HG02571 (cell line): Measurements from ENCODE around the gene DCTN1.
A peak's percentile ranks its signal among the peaks of the same experiment; 100 is the strongest.

ENCODE experiments used
- ATAC-seq: cut with Tn5 transposase; IDR thresholded peaks from one replicate; pipeline ENCODE4 v1.9.1; 2021; ENCODE audit warnings: mild to moderate bottlenecking, moderate library complexity; ENCODE audit not compliant: unreplicated experiment

DCTN1 gene

DNA sequence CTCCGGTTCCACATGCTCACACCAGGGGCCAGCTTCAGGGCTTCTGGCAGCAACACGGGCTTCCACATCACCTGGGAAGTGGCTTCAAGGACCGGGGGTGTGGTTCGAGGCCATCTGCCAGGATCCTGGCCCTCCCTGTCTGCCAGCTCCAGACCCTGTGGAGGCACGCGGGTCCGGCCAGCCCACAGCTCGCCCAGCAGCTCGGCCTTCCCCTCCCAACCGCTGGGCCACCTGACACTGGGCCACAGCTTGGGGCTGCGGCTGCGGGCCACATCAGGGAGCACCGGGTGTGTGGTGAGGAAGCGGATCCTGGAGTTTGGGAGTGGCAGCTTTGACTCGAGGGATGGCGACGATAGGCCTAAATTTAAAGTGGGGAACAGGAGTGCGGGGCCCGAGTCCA lies 34.3 kb upstream of the DCTN1 start:
- no peak for ATAC-seq

DNA sequence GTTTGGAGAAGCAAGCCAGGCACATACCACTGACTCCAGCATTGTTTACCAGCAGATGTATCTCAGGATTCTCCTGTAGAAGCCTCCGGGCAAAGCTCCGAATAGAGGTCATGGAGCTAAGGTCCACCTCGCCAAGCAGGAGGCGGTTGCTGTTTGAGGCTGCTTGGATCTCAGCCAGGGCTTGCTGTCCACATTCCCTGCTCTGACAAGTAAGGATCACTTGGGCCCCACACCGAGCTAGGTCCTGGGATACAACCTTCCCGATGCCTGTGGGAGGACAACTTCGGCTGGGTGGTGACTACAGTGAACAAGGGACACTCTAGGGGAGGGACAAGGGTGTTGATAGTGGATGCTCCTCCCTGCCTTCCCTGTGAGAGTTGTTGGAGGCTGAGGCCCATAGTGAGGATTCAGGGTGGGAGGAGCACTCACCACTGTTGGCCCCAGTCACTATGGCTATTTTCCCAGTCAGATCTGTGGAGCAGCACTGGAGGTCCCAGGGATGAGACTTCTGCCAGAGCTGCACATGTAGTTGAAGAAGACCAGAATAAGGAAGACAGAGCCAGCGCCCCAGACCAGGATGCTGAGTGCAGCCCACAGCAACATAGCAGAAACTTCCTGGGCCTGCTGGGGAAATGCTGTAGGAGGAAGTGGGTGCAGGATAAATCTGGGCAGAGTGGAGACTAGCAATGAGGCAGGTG lies 33.0 kb upstream of the DCTN1 start:
- ATAC-seq = no peak

DNA sequence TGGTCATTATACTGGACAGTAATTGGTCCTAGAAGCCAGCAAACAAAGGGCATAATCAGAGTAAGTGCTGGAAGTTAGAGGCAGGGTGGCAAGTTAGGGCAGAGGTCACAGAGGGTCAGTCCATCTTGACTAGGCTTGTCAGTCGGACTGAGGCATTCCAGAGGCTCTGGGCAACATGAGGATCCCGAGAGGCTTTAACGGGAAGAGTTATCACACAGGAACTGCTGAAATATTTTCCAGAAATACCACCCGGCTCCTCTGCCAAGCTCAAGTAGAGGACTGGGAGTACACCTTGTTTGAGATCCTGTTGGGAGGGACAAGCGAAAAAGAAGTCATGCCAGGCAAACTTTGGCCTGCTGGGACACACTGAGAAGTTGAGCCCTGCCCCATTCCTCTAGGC lies 27.6 kb upstream of the DCTN1 start:
- ATAC-seq = no peak

DNA sequence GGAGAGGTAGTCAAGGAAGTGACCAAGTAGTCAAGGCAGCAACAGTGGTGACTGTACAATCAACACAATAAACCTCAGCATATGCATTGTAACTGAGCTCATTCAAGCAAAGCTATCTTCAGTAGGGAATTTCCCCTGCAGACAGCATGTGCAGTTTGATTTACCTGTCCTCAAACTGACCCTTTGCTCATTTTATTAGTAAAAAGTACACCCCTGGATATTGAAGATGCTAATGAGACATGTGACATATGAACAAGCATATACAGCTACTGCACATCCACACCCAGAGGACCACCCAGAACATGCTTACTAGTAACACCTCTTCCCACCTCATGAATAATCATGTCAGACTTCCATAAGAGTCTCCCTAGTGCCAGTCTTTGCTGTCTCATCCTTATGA lies 25.9 kb upstream of the DCTN1 start:
- ATAC-seq = no peak

DNA sequence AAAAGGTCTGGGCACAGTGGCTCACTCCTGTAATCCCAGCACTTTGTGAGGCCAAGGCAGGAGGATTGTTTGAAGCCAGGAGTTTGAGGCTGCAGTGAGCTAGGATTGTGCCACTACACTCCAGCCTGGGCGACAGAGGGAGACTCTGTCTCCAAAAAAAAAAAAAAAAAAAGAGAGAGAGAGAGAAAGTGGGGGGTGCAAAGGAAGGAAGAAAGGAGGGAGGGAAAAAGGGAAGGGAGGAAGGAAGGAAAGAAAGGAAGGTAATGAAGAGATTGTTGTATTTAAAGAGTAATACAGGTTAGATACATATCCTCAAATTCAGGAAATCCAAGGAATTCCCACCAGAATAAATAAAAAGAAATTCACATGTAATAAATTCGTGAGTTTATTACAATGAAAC lies 21.8 kb upstream of the DCTN1 start:
- ATAC-seq = no peak

DNA sequence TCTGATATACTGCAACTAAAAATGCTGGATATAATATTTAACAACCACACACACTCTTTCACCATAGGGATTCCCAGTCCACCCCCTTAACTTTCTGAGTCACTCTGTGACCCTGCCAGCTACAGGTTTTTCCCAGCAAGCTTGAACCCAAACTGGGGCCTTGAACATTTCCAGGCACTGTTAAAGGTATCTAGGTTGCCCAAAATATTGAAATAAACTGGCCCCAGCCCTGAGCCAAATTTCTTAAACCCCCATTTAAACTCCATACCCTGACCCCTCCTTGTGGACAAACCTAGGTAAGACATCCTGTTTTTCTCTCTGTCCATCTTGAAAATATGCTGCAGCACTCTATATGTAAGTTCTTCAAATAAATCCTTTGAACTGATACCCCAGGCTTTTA lies 19.7 kb upstream of the DCTN1 start:
- no peak for ATAC-seq

DNA sequence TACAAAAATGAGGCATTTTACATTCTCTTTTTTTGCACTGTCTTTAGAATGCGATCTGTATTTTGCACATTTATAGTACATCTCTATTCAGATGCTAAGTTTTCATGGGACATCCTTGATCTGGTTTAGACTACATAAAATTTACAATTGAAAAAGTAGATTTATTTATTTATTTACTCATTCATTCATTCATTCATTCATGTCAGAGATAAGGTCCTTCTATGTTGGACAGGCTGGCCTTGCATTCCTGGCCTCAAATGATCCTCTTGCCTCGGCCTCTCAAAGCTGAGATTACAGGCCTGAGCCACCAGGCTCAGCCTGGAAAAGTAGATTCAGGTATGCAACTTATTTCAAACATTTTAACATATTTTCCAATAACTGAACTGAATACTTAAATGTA lies 16.0 kb upstream of the DCTN1 start:
- ATAC-seq = no peak

DNA sequence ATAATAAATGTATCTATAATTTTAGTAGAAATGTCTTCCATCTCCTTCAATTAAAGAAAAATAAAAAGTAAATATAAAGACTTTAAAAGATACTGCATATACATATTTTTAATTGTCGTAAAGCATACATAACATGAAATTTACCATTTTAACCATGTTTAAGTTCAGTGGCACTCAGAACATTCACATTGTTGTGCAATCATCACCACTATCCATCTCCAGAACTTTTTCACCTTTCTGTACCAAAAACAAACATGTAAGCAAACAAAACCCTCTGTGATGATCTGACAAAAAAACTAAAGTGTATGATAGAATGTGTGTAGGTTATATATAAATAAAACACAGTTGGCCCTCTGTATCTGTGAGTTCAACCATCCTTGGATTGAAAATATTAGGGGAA lies 13.4 kb upstream of the DCTN1 start:
- no peak for ATAC-seq

DNA sequence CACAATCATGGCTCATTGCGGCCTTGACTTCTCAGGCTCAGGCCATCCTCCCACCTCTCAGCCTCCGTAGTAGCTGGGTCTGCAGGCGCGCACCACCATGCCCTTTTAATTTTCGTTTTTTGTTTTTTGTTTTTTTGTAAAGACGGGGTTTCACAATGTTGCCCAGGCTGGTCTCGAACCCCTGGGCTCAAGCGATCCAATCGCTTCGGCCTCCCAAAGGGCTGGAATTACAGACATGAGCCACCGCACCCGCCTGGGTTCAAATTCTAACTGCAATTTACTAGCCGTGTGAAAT lies 12.3 kb upstream of the DCTN1 start:
- ATAC-seq = no peak

DNA sequence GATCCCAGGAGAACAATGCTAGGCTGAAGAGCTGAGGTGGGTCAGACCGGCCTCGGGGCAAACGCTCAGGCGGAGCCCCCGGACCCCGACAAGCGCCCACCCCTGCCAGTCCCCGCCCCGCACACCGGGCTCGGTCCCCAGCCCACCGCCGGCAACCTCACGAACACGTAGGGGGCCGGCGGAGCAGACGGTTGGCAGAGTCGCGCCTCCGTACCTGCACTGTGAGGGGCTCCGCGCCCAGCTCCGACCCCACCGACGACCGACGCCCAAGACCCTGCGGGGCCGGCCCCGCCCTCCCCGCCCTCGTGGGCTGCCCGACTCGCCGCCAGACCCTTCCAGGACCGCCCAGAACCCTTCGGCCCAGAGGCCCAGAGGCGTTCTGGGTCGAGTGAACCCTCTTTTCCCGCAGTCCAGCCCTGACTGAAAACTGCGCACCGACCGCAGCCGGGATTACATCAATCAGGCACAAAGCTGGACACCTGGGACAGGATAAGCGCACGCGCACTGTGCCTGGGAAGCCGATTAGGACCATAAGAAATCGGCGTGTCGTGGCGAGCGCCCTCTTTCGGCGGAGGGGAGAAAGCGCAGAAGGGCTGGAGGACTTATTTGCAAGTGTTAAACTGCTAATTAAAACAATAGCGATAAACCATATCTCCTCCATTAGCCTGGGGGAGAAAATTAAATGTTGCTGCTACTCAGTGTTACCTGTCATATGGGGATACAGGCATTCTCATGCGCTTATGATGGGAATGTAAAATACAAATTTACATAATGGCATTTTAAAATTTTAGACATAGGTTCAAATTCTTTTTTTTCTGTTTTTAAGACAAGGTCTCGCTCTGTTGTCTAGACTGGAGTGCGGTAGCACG lies 11.7 kb upstream of the DCTN1 start:
- ATAC-seq = peak; percentile 56

DNA sequence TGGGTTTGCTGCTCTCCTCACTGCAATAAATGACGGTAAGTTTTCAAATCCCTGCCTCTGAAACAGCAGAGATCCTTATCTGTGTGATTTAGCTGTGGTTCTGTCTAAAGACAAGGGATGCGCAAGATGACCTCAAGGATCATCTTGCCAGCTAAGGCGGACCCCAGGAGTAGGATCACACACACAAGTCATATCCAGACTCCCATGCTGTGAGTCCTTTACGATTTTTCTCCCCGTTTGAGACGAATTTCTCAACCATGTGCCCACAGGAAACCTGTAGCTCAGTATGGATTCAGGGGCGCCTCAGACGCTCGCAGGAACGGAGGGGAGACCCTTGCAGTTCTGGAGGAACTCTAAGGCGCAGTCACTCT lies 11.1 kb upstream of the DCTN1 start:
- peak; percentile 16 for ATAC-seq

DNA sequence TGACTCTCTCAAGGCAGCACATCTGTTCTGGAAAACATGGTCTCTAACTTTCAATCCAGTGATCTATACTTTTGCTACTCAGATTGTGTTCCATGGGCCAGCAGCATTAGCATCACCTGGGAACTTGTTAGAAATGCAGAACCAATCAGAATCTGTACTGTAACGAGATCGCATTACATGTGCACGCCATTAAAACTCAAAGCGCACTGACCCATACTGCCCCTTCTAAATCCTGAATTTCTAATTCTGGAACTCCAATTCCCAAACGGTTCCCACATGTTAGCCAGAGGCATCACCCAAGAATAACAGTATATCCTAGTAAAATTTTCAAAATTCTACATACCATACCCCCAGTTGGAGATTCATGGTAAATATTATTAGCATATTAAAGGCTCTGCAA lies 10.5 kb upstream of the DCTN1 start:
- ATAC-seq = no peak

DNA sequence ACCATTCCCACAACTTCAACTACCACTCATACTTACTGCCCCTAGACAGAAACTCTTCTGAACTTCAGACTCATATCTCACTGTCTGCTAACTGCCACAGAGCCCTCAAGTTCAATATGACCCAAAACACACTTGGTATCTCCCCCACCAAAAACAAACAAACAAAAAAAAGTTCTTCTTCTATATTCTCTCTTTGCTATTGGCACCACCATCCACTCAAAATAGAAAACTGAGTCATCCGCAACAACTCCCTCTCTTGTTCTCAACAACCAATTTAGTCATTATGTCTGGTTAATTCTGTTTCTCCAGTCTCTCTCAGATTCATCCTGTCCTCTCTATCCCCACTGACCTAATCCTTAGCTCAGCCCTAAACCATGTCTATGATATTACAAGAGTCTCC lies 7.2 kb upstream of the DCTN1 start:
- ATAC-seq = no peak

DNA sequence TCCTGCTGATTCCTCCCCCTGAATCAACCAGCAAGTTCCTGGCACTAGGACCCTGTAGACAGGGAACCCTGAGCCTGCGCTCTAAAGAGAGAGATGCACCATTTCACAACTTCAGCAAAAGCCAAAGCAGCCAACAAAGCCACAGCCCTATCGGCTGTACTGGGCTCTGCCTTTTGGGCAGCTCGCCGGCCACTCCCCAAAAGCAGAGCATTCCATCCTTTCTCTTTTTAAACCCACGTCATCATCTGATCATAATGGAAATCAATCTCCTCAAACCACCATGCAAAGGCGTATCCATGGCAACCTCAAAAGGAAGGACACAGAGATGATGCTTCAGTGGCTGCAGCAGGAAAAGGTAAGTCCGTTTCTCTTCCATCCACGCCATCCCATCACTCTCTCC lies 5.3 kb upstream of the DCTN1 start:
- no peak for ATAC-seq

DNA sequence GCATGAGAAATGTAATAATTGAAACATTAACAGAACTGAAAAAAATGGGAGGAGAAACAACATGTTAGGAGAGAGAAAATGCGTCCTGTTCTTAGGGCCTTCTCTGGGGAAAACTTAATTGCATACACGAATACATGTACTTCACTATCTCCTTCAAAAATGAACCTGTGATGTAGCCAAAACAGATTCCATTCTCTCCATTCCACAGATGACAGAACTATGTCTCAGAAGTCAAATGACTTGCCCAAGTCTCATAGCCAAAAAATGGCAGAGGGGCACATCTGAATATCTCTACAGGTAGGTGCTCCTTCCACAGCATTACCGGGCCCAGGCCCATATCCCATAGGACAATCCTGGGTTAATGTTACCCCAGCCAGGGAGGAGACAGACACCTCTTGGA lies 3.9 kb upstream of the DCTN1 start:
- no peak for ATAC-seq

DNA sequence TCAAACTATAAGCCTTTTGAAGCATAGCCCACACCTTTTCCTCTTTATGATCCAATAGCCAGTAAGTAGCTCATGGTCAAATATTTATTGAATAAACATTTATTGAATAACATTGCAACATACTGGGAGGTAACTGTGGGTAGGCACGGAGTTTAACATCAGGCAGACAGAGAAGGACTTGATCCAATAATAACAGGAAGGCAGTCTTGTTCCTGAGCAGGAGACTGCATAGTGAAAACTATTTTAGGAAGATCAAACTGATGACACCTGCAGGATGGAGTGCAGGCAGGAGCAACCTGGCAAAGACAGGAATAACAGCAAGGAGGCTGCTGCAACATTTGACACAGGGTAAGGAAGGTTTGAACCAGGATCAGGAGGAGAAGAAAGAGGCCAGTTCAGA lies 3.1 kb upstream of the DCTN1 start:
- ATAC-seq = no peak

DNA sequence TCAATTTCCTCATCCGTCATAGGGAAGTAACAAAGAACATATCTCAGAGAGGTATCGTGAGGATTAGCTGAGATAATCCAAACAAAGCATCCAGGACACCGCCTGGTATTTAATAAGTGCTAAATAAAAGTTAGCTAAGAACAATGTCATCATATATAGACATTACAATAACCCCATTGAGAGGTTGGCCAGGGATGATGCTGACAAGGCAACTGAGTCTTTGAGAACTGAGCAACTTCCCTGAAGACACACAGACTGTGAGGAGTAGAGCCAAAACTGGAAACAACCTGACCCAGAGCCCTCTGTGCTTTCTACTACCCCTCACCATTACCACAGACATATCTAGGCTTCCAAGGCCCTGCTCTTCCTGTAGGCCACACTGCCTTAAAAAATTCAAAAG lies 1.6 kb upstream of the DCTN1 start:
- ATAC-seq = no peak

DNA sequence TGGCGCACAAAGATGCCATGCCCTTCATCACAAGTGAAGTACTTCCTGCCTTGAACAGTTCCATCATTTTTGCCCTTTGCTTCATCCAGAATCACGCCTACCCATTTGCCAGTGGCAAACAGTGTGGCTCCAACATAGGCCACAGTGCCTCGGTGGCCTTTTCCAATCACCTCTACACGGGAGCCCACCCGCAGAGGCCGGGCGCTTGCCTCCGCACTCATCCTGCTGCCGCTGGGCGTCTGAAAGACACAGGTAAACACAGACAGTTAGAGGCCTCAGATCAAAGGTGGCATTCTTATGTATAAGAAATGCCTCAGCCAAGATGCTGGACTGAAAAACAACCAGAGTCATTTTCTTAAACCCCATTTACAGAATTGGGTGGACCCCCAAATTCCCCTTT lies 2.1 kb downstream of the DCTN1 start:
- ATAC-seq = no peak

DNA sequence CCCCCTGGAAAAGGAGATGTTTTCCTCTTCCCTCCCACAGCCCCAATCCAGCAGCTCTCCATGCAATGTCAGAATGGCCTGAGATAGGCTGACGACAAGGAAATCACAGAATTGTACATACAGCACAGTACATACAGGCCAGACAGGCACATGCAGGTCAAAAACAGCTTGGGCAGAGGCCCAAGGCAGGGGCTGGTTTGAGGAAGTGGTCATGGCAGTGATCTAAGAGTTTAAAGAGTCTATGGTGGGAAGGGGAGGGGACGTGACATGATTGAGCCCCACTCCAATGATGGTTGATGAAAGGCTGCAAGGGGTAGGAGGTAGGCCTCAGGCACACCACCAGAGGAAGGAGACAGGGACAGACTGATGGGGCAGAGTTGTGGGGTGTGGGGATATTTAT lies 4.3 kb downstream of the DCTN1 start:
- no peak for ATAC-seq

DNA sequence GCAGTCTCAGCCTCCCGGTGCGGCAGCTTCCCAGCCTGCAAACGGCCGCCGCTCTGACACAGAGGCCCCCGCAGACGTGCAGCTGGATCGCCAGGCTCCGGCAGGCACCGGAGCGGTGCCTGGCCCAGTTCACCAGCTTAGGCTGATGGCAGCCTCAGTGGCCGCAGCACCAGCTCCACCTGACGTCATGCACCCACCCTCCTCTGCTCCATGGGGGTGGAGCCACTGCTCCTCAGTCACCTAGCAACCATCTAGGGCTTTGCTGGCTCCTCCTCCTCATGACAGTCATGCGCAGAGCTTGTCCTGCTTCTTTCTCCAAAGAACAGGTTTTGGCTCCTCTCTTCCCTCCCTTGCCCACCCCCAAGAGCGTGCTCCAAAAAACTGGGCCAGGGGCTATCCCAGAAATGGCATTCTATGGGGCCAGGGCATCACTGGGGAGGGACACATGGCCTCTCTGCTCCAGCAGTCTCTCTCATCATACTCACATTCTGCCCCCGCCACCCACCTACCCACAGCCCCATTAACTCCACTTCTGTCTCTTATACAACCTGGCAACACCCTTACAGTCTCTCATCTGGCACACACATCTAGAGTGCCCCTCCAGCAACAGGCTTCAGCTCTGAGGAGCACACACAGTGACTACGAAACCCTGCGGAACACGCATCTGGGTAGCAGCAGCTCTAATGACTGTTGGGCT lies 5.5 kb downstream of the DCTN1 start:
- no peak for ATAC-seq

DNA sequence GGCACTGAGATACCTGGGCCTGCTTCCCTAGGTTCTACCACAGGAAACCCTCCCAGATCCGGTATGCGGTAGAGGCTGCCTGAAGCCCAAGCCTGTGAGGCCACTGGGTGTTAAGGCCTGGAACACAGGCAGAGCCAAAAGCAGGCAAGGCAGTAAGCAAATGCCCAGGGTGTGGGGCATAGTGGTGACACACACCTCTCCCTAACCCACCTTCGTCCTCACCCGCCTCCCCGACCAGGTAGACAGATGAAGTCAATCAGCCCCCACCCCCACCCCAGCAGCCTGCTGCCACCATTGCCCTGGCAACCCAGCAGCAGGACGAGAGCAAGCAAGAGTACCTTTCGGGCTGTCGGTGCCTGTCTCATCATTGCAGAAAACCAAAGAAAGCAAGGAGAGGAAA lies 6.1 kb downstream of the DCTN1 start:
- no peak for ATAC-seq

DNA sequence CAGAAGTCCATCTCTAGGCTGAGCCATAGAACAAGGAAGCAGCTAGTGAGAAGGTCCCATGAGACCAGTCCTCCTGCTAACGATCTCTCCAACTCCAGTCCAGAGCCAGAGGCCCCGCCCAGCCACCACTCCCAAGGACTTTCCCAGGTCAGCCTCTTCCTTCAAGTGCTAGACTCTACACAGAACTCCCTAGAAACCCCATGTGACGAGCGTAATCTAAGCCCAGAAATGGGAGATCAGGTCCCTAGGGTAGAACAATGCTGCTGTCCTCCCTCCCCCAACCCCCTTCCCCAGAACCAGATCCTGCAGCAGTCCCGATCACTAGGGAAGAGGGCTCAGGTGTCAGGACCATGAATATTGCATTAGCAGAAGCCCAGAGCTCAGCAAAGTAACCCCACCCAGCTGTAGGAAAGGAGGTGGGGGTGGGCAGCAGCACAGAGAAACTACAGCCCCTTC lies 6.9 kb downstream of the DCTN1 start:
- no peak for ATAC-seq
